Muscle layer of colon (tissue), 2 donors: ENCODE measurements around the gene SLC25A24.
"Not testable (repeated sequence)": the region's sequence is repeated elsewhere in the genome, so short reads cannot be mapped to it uniquely, and the experiment has no call there.

Experiments
- H3K27ac ChIP-seq: one replicate; pipeline ENCODE4 v1.7.0; 2013; ENCODE audit warnings: low read depth, mild to moderate bottlenecking, low read length, moderate library complexity
- H3K27me3 ChIP-seq, 2 donors: one replicate each; pipeline ENCODE4 v1.7.0; 2013; ENCODE audit warnings: low read length in 2 of 2, mild to moderate bottlenecking in 2 of 2; ENCODE audit not compliant: insufficient read depth in 2 of 2, control insufficient read depth in 1 of 2
- H3K36me3 ChIP-seq: one replicate; pipeline ENCODE4 v1.7.0; 2013; ENCODE audit warnings: mild to moderate bottlenecking, low read length; ENCODE audit not compliant: insufficient read depth
- H3K4me1 ChIP-seq: one replicate; pipeline ENCODE4 v1.7.0; 2013; ENCODE audit warnings: mild to moderate bottlenecking, low read length; ENCODE audit not compliant: insufficient read depth
- H3K4me3 ChIP-seq, 2 donors: one replicate each; pipeline ENCODE4 v1.7.0; 2013; ENCODE audit warnings: low read length in 2 of 2, low read depth in 1 of 2, mild to moderate bottlenecking in 1 of 2, moderate library complexity in 1 of 2
- H3K9ac ChIP-seq: one replicate; pipeline ENCODE4 v1.7.0; 2013; ENCODE audit warnings: low read length
- H3K9me3 ChIP-seq: one replicate; pipeline ENCODE4 v1.7.0; 2013; ENCODE audit warnings: mild to moderate bottlenecking, low read length
- donor health status: abdominal sarcoma.
- donor health status: Adenocarcinoma of cecum.

SLC25A24 gene

DNA sequence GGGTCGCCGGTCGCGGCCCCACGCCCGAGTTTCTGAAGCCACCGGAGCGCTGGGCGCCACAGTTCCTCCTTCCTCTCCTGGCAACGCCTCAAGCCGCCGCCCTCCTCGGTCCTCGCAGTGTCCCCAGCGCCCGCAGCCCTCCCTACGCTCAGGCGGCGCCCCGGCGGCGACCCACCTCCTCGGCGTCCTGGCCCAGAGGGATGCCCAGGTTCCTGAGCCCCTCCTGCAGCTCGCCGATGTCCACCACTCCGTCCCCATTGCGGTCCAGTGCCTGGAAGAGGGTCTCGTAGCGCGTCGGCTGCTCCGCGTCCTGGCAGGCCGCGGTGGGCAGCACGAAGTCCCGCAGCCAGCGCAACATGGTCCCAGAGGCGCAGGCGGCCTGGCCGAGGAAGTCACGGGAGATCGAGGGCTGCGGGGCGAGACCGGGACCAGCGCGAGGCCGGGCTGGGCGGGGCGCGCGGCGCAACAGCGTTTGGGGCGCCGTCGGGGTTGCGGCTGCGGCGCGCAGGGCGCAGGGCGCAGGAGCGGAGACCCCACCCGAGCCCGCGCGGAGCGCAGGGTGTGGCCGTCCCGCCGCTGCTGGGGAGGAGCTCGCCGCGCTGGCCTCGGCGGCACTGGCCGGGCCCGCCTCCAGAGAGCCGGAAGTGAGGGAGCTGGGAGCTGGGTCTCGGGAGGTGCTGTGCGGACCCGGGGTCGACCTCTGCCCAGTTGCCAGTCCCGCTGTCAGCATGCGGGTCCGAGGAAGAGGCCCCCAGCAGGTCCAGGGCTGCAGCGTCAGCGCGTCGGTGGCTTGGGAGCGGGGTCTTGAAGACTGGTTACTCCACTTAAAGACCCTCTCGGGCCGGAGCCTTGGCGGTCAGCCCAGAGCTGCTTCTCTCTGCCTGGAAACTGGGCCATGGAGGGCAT lies at the start of gene SLC25A24:
Gene SLC25A24 (minus strand): TSS at position 563 of the 906 bp plus-strand sequence. CDS start 205 bp downstream, at position 358.
- no peaks in the 10 kb centered on the region for H3K27me3 ChIP-seq
- peaks cover 6% of the 10 kb centered on the region for H3K36me3 ChIP-seq
- H3K27ac ChIP-seq = peak within 1 kb of the TSS; percentile 78
- no peaks in the 10 kb centered on the region for H3K9me3 ChIP-seq
- H3K9ac ChIP-seq = peak within 1 kb of the TSS; percentile 80
- peak within 1 kb of the TSS; percentile 89 to 93 for H3K4me3 ChIP-seq
- H3K4me1 ChIP-seq = peaks cover 20% of the 10 kb centered on the region

- H3K36me3 ChIP-seq, H3K27ac ChIP-seq, H3K4me3 ChIP-seq, H3K27me3 ChIP-seq, H3K4me1 ChIP-seq, H3K9me3 ChIP-seq, H3K9ac ChIP-seq: not testable (repeated sequence)
These were observed 43.8 kb upstream of the SLC25A24 start, which contains the start of gene NBPF4 for GRCh38 chr1:108243976-108244375. NBPF4 (minus strand) TSS chr1:108244076; CDS start chr1:108243761, 315 bp downstream.

GRCh38 chr1:108239426-108239825 lies 39.3 kb upstream of the SLC25A24 start:
- H3K36me3 ChIP-seq, H3K4me3 ChIP-seq, H3K9ac ChIP-seq, H3K9me3 ChIP-seq, H3K4me1 ChIP-seq, H3K27ac ChIP-seq, H3K27me3 ChIP-seq: not testable (repeated sequence)

DNA sequence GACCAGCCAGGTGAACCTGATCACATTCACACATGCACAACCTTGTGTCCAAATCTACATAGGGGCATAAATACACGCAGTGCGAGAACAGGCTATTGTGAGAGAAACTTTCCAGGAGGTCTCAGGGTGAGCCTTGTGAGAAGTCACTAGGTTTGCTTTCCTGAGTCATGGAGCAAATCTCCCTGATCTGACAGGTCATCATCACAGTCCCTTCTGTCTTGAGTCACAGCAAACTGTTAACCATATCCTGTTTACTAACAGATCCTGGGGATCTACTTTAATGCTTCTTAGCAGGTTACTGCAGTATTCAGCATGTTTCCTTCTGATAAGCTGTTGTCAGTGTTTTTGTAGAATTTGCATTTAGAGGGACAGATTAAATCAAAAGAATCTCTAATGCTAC lies 35.2 kb upstream of the SLC25A24 start:
- H3K27ac ChIP-seq, H3K4me1 ChIP-seq, H3K4me3 ChIP-seq, H3K27me3 ChIP-seq, H3K36me3 ChIP-seq, H3K9me3 ChIP-seq, H3K9ac ChIP-seq: not testable (repeated sequence)

- H3K9me3 ChIP-seq, H3K27ac ChIP-seq, H3K27me3 ChIP-seq, H3K36me3 ChIP-seq, H3K9ac ChIP-seq, H3K4me3 ChIP-seq, H3K4me1 ChIP-seq: not testable (repeated sequence)
These were observed 32.0 kb upstream of the SLC25A24 start for GRCh38 chr1:108232183-108232582.

DNA sequence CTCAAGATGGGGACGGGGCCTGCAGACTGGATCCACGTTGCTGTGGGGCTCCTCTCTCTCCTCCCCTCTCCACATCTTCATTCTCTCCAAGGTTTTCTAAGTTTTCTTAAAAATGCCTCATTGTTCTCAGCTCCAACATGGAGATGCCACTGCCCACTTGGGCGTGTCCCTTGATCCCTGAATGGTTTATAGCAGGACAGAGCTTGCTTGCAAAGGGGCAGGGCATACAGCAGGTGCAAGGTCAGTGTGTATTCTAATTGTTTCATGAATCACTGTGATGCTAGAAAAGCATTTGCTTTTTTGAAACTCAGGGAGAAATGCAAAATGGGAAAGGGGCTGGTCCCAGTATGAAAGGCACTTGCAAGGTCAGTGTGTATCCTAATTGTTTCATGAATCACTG lies 29.8 kb upstream of the SLC25A24 start:
- H3K27ac ChIP-seq = not testable (repeated sequence)

DNA sequence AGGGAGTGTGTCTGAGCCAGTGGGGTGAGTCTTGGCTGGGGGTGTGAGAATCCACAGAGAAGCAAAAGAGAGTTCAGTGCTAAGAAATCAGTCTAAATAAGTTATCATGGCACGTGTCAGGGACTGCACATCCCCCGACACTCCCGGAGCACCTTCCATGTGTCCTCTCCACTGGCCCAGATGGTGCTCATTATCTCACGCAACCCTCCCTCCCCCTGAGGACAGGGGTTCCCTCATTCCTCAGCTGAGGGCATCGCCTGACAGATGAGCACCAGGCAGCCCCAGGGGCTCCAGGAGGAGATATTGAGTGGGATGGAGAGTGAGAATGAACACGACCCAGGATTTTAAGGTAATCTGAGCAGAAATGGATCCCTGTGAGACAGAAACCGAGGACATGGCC lies 27.6 kb upstream of the SLC25A24 start:
- not testable (repeated sequence) for H3K9ac ChIP-seq, H3K27ac ChIP-seq, H3K4me3 ChIP-seq, H3K4me1 ChIP-seq, H3K36me3 ChIP-seq, H3K27me3 ChIP-seq, H3K9me3 ChIP-seq

More for the DNA sequence above, 29.8 kb upstream of the SLC25A24 start:
- not testable (repeated sequence) for H3K4me3 ChIP-seq, H3K36me3 ChIP-seq, H3K27me3 ChIP-seq, H3K9me3 ChIP-seq, H3K4me1 ChIP-seq, H3K9ac ChIP-seq

DNA sequence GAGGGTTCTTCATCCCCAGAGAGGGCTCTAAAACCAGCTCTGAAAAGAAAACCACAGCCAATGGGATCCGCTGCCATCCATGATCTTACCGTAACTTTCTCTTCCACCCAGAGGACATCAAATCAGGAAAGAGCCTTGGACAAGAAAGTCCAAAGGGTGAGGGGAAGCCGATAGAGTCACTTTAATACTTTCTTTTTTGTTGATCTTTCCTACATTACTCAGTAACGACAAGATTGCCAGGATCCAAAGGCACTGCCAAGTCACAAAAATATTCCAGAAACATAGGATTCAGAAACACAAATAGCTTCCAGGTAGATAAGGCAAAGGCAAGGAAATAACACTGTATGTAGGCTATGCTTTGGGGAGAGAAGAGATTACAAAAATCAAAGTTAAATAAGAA lies 26.7 kb upstream of the SLC25A24 start:
- H3K4me3 ChIP-seq, H3K27ac ChIP-seq, H3K9me3 ChIP-seq, H3K36me3 ChIP-seq, H3K4me1 ChIP-seq, H3K9ac ChIP-seq, H3K27me3 ChIP-seq: not testable (repeated sequence)

- H3K4me3 ChIP-seq, H3K36me3 ChIP-seq, H3K4me1 ChIP-seq, H3K9me3 ChIP-seq, H3K9ac ChIP-seq, H3K27me3 ChIP-seq, H3K27ac ChIP-seq: not testable (repeated sequence)
These were observed 23.1 kb upstream of the SLC25A24 start for GRCh38 chr1:108223226-108223625.

DNA sequence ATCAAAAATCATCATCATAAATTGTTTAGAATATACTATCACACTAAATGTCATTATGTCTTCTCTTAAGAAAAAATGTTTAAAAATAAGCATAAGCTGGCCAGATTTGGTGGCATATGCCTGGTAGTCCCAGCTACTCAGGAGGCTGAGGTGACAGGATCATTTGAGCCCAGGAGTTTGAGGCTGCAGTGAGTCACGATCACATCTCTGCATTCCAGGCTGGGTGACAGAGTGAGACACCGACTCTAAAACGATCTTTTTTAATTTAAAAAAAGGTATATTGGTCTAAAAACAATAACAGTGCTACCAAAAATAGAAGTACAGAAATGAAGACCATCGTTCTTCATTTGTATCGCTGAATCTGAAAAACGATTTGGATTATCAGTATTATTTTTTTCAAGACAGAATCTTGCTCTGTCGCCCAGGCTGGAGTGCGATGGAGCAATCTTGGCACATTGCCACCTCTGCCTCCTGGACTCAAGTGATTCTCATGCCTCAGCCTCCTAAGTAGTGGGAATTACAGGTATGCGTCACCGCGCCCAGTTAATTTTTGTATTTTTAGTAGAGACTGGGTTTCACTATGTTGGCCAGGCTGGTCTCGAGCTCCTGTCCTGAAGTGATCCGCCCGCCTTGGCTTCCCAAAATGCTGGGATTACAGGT lies 17.5 kb upstream of the SLC25A24 start:
- H3K9ac ChIP-seq, H3K27me3 ChIP-seq, H3K4me1 ChIP-seq, H3K36me3 ChIP-seq, H3K4me3 ChIP-seq, H3K9me3 ChIP-seq, H3K27ac ChIP-seq: not testable (repeated sequence)

- not testable (repeated sequence) for H3K9ac ChIP-seq, H3K27me3 ChIP-seq, H3K27ac ChIP-seq, H3K4me1 ChIP-seq, H3K9me3 ChIP-seq, H3K36me3 ChIP-seq, H3K4me3 ChIP-seq
These were observed 16.9 kb upstream of the SLC25A24 start for GRCh38 chr1:108217007-108217406.
